CD4-positive, CD25-positive, alpha-beta regulatory T cell (primary cell): ENCODE measurements around the gene GAS2. TPM values are rescaled to one million over a fixed set of nuclear protein-coding genes. Genes with fewer than 3 reads are reported as not detected.

Experiments used
- ATAC-seq, 2 donors: fragments of 150-1000 bp; cut with Tn5 transposase; one replicate each; pipeline ENCODE4 v1.10.0; 2021; ENCODE audit warnings: low read depth in 2 of 2, moderate number of reproducible peaks in 2 of 2, moderate library complexity in 1 of 2
- DNase-seq, 3 donors: peaks; one replicate each; pipeline versions ENCODE4 v3.0.0 to v3.0.0-alpha.2; 2012 to 2022; ENCODE audit warnings: mixed read lengths in 1 of 3
- H3K27ac ChIP-seq: one replicate; pipeline ENCODE4 v1.7.0; 2013; ENCODE audit warnings: mild to moderate bottlenecking, low read length; ENCODE audit not compliant: insufficient read depth, poor library complexity, severe bottlenecking
- H3K27me3 ChIP-seq: one replicate; pipeline ENCODE4 v1.7.0; 2013; ENCODE audit warnings: low read length; ENCODE audit not compliant: control insufficient read depth, insufficient read depth
- H3K36me3 ChIP-seq: one replicate; pipeline ENCODE4 v1.7.0; 2013; ENCODE audit warnings: mild to moderate bottlenecking, low read length, moderate library complexity; ENCODE audit not compliant: control insufficient read depth, insufficient read depth
- H3K4me1 ChIP-seq: 2 replicates; pipeline ENCODE4 v1.7.0; 2013; ENCODE audit warnings: mild to moderate bottlenecking, low read length; ENCODE audit not compliant: insufficient read depth, control insufficient read depth, poor library complexity, severe bottlenecking
- H3K4me3 ChIP-seq: one replicate; pipeline ENCODE4 v1.7.0; 2013; ENCODE audit warnings: low read depth, mild to moderate bottlenecking, low read length, moderate library complexity
- H3K9me3 ChIP-seq, 2 experiments: 1 replicate in 1 of 2; 2 replicates in 1 of 2; pipeline ENCODE4 v1.7.0; 2013; ENCODE audit warnings: low read length in 2 of 2, mild to moderate bottlenecking in 1 of 2, moderate library complexity in 1 of 2; ENCODE audit not compliant: control insufficient read depth in 2 of 2
- H3K27ac Mint-ChIP-seq, 3 donors: one replicate each; pipeline ENCODE4 v1.8.0; 2020 to 2022; ENCODE audit warnings: mild to moderate bottlenecking in 3 of 3, mixed read lengths in 3 of 3, moderate library complexity in 2 of 3
- H3K27me3 Mint-ChIP-seq: one replicate; pipeline ENCODE4 v1.8.0; 2022; ENCODE audit warnings: mild to moderate bottlenecking, mixed read lengths
- H3K36me3 Mint-ChIP-seq: one replicate; pipeline ENCODE4 v1.8.0; 2020; ENCODE audit warnings: mixed read lengths
- H3K4me1 Mint-ChIP-seq, 4 donors: one replicate each; pipeline ENCODE4 v1.8.0; 2020 to 2022; ENCODE audit warnings: mixed read lengths in 4 of 4, mild to moderate bottlenecking in 1 of 4
- H3K4me3 Mint-ChIP-seq, 4 donors: one replicate each; pipeline ENCODE4 v1.8.0; 2020 to 2022; ENCODE audit warnings: mild to moderate bottlenecking in 4 of 4, mixed read lengths in 4 of 4, moderate library complexity in 3 of 4
- H3K9me3 Mint-ChIP-seq, 7 donors: one replicate each; pipeline ENCODE4 v1.8.0; 2020 to 2022; ENCODE audit warnings: mixed read lengths in 7 of 7, mild to moderate bottlenecking in 3 of 7, moderate library complexity in 2 of 7
- polyA plus RNA-seq, 4 donors: library from polyadenylated mRNA; unstranded; fragments of 300-500 nt; fragmentation: Illumina TruSeq; gene quantifications; one replicate each; pipeline ENCODE4 v1.2.3, GENCODE V29; 2021
- total RNA-seq: library from RNA; stranded (reverse); gene quantifications from one replicate; pipeline ENCODE4 v1.2.3, GENCODE V29; 2022

Gene GAS2
- total and polyA plus RNA-seq, 5 donors from 2014 or later: 1.0 to 4.7 (median 3.7) TPM

GRCh38 chr11:22798901-22799300 is 132.5 kb downstream of the GAS2 start:
- ATAC-seq (no peak), DNase-seq (no peak)
- Histone ChIP-seq H3K4me3 (no peak overlapping the region), H3K4me1 (no peaks in the 10 kb centered on the region), H3K9me3 (no peaks in the 10 kb centered on the region), H3K27ac (no peak overlapping the region), H3K36me3 (no peaks in the 10 kb centered on the region), H3K27me3 (peaks cover 3% of the 10 kb centered on the region)
- Mint-ChIP-seq H3K9me3 (peaks cover 0 to 1% (median 0%) of the 10 kb centered on the region in 7 donors), H3K27me3 (no peaks in the 10 kb centered on the region), H3K27ac (no peak overlapping the region), H3K4me3 (no peak overlapping the region), H3K36me3 (no peaks in the 10 kb centered on the region), H3K4me1 (no peaks in the 10 kb centered on the region)

- Histone ChIP-seq H3K27ac (no peak overlapping the region), H3K9me3 (no peaks in the 10 kb centered on the region), H3K4me3 (no peak overlapping the region), H3K36me3 (no peaks in the 10 kb centered on the region), H3K27me3 (peaks cover 5% of the 10 kb centered on the region), H3K4me1 (no peaks in the 10 kb centered on the region)
- no peaks in the 10 kb centered on the region for H3K27me3 Mint-ChIP-seq
- DNase-seq (no peak), ATAC-seq (no peak)
- no peak overlapping the region for H3K27ac Mint-ChIP-seq
- no peaks in the 10 kb centered on the region for H3K36me3 Mint-ChIP-seq
- no peaks in the 10 kb centered on the region for H3K4me1 Mint-ChIP-seq
- no peak overlapping the region for H3K4me3 Mint-ChIP-seq
- peaks cover 0 to 1% (median 0%) of the 10 kb centered on the region in 7 donors for H3K9me3 Mint-ChIP-seq
Measured at GRCh38 chr11:22800482-22800881, 134.1 kb downstream of the GAS2 start.

- H3K4me1 ChIP-seq: no peaks in the 10 kb centered on the region
- ATAC-seq (no peak), DNase-seq (no peak)
- H3K4me3 ChIP-seq: no peak overlapping the region
- no peak overlapping the region for H3K4me3 Mint-ChIP-seq
- no peaks in the 10 kb centered on the region for H3K4me1 Mint-ChIP-seq
- H3K9me3 Mint-ChIP-seq: no peaks in the 10 kb centered on the region
- no peaks in the 10 kb centered on the region for H3K36me3 ChIP-seq
- no peaks in the 10 kb centered on the region for H3K27me3 Mint-ChIP-seq
- no peak overlapping the region for H3K27ac Mint-ChIP-seq
- no peaks in the 10 kb centered on the region for H3K36me3 Mint-ChIP-seq
- no peaks in the 10 kb centered on the region for H3K9me3 ChIP-seq
- no peak overlapping the region for H3K27ac ChIP-seq
- H3K27me3 ChIP-seq: peaks cover 8% of the 10 kb centered on the region
Measured at GRCh38 chr11:22802861-22803260, 136.4 kb downstream of the GAS2 start.

- no peak overlapping the region for H3K27ac ChIP-seq
- Mint-ChIP-seq H3K27ac (no peak overlapping the region), H3K4me1 (no peaks in the 10 kb centered on the region), H3K9me3 (peaks cover 0 to 4% (median 0%) of the 10 kb centered on the region in 7 donors), H3K36me3 (no peaks in the 10 kb centered on the region), H3K4me3 (no peak overlapping the region), H3K27me3 (no peaks in the 10 kb centered on the region)
- no peak overlapping the region for H3K4me3 ChIP-seq
- ATAC-seq (no peak), DNase-seq (no peak)
- no peaks in the 10 kb centered on the region for H3K9me3 ChIP-seq
- no peaks in the 10 kb centered on the region for H3K36me3 ChIP-seq
- H3K4me1 ChIP-seq: no peaks in the 10 kb centered on the region
- peaks cover 8% of the 10 kb centered on the region for H3K27me3 ChIP-seq
Measured at GRCh38 chr11:22807391-22807790, 141.0 kb downstream of the GAS2 start.

GRCh38 chr11:22807855-22808570 is 141.6 kb downstream of the GAS2 start:
- no peak for DNase-seq
- H3K9me3 ChIP-seq: no peaks in the 10 kb centered on the region
- no peaks in the 10 kb centered on the region for H3K4me1 ChIP-seq
- H3K27ac Mint-ChIP-seq: no peak overlapping the region
- no peaks in the 10 kb centered on the region for H3K27me3 Mint-ChIP-seq
- no peak overlapping the region for H3K27ac ChIP-seq
- ATAC-seq: no peak
- peaks cover 0 to 4% (median 0%) of the 10 kb centered on the region in 7 donors for H3K9me3 Mint-ChIP-seq
- H3K4me3 ChIP-seq: no peak overlapping the region
- H3K36me3 Mint-ChIP-seq: no peaks in the 10 kb centered on the region
- H3K4me1 Mint-ChIP-seq: no peaks in the 10 kb centered on the region
- H3K4me3 Mint-ChIP-seq: no peak overlapping the region
- no peaks in the 10 kb centered on the region for H3K36me3 ChIP-seq
- H3K27me3 ChIP-seq: peaks cover 6% of the 10 kb centered on the region

GRCh38 chr11:22808571-22809197 is 142.3 kb downstream of the GAS2 start:
- H3K36me3 ChIP-seq: no peaks in the 10 kb centered on the region
- H3K4me1 ChIP-seq: no peaks in the 10 kb centered on the region
- H3K27ac ChIP-seq: no peak overlapping the region
- Mint-ChIP-seq H3K27me3 (no peaks in the 10 kb centered on the region), H3K36me3 (no peaks in the 10 kb centered on the region), H3K27ac (no peak overlapping the region), H3K4me3 (no peak overlapping the region), H3K9me3 (peaks cover 0 to 4% (median 0%) of the 10 kb centered on the region in 7 donors), H3K4me1 (no peaks in the 10 kb centered on the region)
- no peaks in the 10 kb centered on the region for H3K9me3 ChIP-seq
- H3K27me3 ChIP-seq: peaks cover 6% of the 10 kb centered on the region
- ATAC-seq: no peak
- DNase-seq: no peak
- no peak overlapping the region for H3K4me3 ChIP-seq

- Mint-ChIP-seq H3K9me3 (peaks cover 0 to 4% (median 0%) of the 10 kb centered on the region in 7 donors), H3K27ac (no peak overlapping the region), H3K4me1 (no peaks in the 10 kb centered on the region), H3K36me3 (no peaks in the 10 kb centered on the region), H3K4me3 (no peak overlapping the region), H3K27me3 (no peaks in the 10 kb centered on the region)
- H3K36me3 ChIP-seq: no peaks in the 10 kb centered on the region
- no peak overlapping the region for H3K27ac ChIP-seq
- H3K27me3 ChIP-seq: peaks cover 4% of the 10 kb centered on the region
- H3K4me3 ChIP-seq: no peak overlapping the region
- H3K9me3 ChIP-seq: no peaks in the 10 kb centered on the region
- ATAC-seq (no peak), DNase-seq (no peak)
- H3K4me1 ChIP-seq: no peaks in the 10 kb centered on the region
Measured at GRCh38 chr11:22809893-22810292, 143.5 kb downstream of the GAS2 start.

GRCh38 chr11:22822203-22822602 is 155.8 kb downstream of the GAS2 start:
- Histone ChIP-seq H3K9me3 (peaks cover 0 to 2% of the 10 kb centered on the region in 2 experiments), H3K4me3 (no peak overlapping the region), H3K36me3 (peaks cover 75% of the 10 kb centered on the region), H3K27me3 (no peaks in the 10 kb centered on the region), H3K27ac (no peak overlapping the region), H3K4me1 (no peaks in the 10 kb centered on the region)
- peaks cover 59% of the 10 kb centered on the region for H3K36me3 Mint-ChIP-seq
- H3K27me3 Mint-ChIP-seq: no peaks in the 10 kb centered on the region
- H3K9me3 Mint-ChIP-seq: peaks cover 0 to 5% (median 2%) of the 10 kb centered on the region in 7 donors
- DNase-seq (no peak), ATAC-seq (no peak)
- H3K4me3 Mint-ChIP-seq: no peak overlapping the region
- H3K27ac Mint-ChIP-seq: no peak overlapping the region
- H3K4me1 Mint-ChIP-seq: peaks cover 0 to 13% (median 11%) of the 10 kb centered on the region in 4 donors
